SU-DHL-6 (cell line): Measurements from ENCODE around the gene MAP1B.

ENCODE experiments used
- H2AFZ ChIP-seq: fragments of 200-600 bp; sonication (generic); 2 replicates; pipeline ENCODE4 v1.6.1; 2014; ENCODE audit warnings: low read depth, mild to moderate bottlenecking, moderate library complexity, mixed read lengths, antibody characterized with exemption, low read length; ENCODE audit not compliant: severe bottlenecking
- H3F3A ChIP-seq: fragments of 200-600 bp; shearing (Covaris generic); 2 replicates; pipeline ENCODE4 v1.6.0; 2016; ENCODE audit warnings: antibody characterized with exemption, mild to moderate bottlenecking; ENCODE audit not compliant: insufficient read depth
- H3K27ac ChIP-seq: fragments of 200-600 bp; sonication (generic); 2 replicates; pipeline ENCODE4 v1.5.1; 2016; ENCODE audit warnings: low read depth, mild to moderate bottlenecking, low read length, moderate library complexity, mixed read lengths
- H3K27me3 ChIP-seq: fragments of 200-600 bp; sonication (generic), shearing (Covaris generic); 2 replicates; pipeline ENCODE4 v1.6.0; 2014; ENCODE audit warnings: mild to moderate bottlenecking, low read length
- H3K36me3 ChIP-seq: fragments of 200-600 bp; sonication (generic); 2 replicates; pipeline ENCODE4 v1.6.1; 2014; ENCODE audit warnings: mild to moderate bottlenecking, low read length, mixed read lengths
- H3K4me2 ChIP-seq: fragments of 300-600, 200-600 bp; shearing (Covaris generic), sonication (generic); 2 replicates; pipeline ENCODE4 v1.6.0; 2014; ENCODE audit warnings: low read length, low read depth, mild to moderate bottlenecking; ENCODE audit not compliant: poor library complexity, severe bottlenecking
- H3K4me3 ChIP-seq: fragments of 200-600 bp; sonication (generic); 2 replicates; pipeline ENCODE4 v1.5.1; 2014; ENCODE audit warnings: antibody characterized with exemption, low read length, mild to moderate bottlenecking, mixed read lengths; ENCODE audit not compliant: insufficient read depth, poor library complexity, severe bottlenecking
- H3K79me2 ChIP-seq: fragments of 200-600 bp; sonication (generic); 2 replicates; pipeline ENCODE4 v1.6.1; 2014; ENCODE audit warnings: mild to moderate bottlenecking, low read length, moderate library complexity; ENCODE audit not compliant: insufficient read depth
- H3K9ac ChIP-seq: fragments of 200-600 bp; sonication (generic); 2 replicates; pipeline ENCODE4 v1.7.0; 2014; ENCODE audit warnings: mild to moderate bottlenecking, low read length
- H3K9me2 ChIP-seq: fragments of 200-600 bp; sonication (generic); replicated peaks from 2 replicates; pipeline ENCODE4 v1.6.1; 2014; ENCODE audit warnings: low read length; ENCODE audit not compliant: insufficient read depth
- H3K9me3 ChIP-seq: fragments of 200-600 bp; sonication (generic); 2 replicates; pipeline ENCODE4 v1.6.1; 2014; ENCODE audit warnings: low read length, mixed read lengths; ENCODE audit not compliant: insufficient read depth
- H4K20me1 ChIP-seq: fragments of 200-600 bp; sonication (generic); 2 replicates; pipeline ENCODE4 v1.6.1; 2014; ENCODE audit warnings: low read depth, mild to moderate bottlenecking, antibody characterized with exemption, low read length, moderate library complexity, mixed read lengths
- CTCF ChIP-seq: fragments of 200-600 bp; sonication (generic); IDR thresholded peaks from one replicate; pipeline ENCODE4 v1.5.1; 2017; ENCODE audit warnings: antibody characterized with exemption, mild to moderate bottlenecking, low read length, moderate library complexity; ENCODE audit not compliant: insufficient read depth, poor library complexity, severe bottlenecking
- EZH2phosphoT487 ChIP-seq: fragments of 200-600 bp; sonication (generic), shearing (Covaris generic); conservative IDR thresholded peaks from 2 replicates; pipeline ENCODE4 v1.6.1; 2018; ENCODE audit warnings: mild to moderate bottlenecking, antibody characterized with exemption, low read length, moderate library complexity, mixed read lengths

The MAP1B gene

DNA sequence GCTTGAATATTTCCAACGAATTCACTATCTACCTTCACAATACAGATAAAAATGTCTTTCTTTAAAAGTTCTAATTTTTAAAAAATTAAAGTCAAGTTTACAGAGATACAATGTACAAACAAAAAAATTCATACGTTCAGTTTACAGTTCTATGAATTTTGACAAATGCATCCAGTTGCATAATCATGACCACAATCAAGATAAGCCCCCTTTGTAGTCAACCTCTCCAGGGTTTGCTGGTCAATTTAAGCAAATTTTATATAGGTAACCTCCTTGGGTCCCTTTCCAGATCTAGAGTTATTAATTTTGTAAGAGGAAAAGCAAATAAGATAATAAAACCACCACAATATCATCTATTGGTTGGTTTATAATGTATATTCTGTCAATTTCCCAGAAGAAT, 136.4 kb downstream of the MAP1B start:
- no peak overlapping the region for H3K4me2 ChIP-seq
- H3K36me3 ChIP-seq, result peaks cover 4% of the 10 kb centered on the region; the same call in 1 of the 2 replicates
- no peak for TF ChIP-seq CTCF
- no peak overlapping the region for H3K9ac ChIP-seq
- no peaks in the 10 kb centered on the region for H3K9me2 ChIP-seq
- H3K4me3 ChIP-seq, result no peak overlapping the region
- peaks cover 60% of the 10 kb centered on the region for H3K79me2 ChIP-seq
- no peaks in the 10 kb centered on the region for H3K27me3 ChIP-seq
- H3K9me3 ChIP-seq, result no peaks in the 10 kb centered on the region
- no peaks in the 10 kb centered on the region for H4K20me1 ChIP-seq
- H2AFZ ChIP-seq, result no peak overlapping the region
- 0 out of 2 replicates have a peak, but pooled peaks cover 4% of the 10 kb centered on the region for H3F3A ChIP-seq
- H3K27ac ChIP-seq, result no peak overlapping the region

- no peaks in the 10 kb centered on the region for H3K27me3 ChIP-seq
- H3K4me3 ChIP-seq, result no peak overlapping the region
- no peak overlapping the region for H2AFZ ChIP-seq
- 0 out of 2 replicates have a peak, but pooled peaks cover 4% of the 10 kb centered on the region for H3F3A ChIP-seq
- peaks cover 60% of the 10 kb centered on the region for H3K79me2 ChIP-seq
- H3K9ac ChIP-seq, result no peak overlapping the region
- no peaks in the 10 kb centered on the region for H4K20me1 ChIP-seq
- no peak overlapping the region for H3K27ac ChIP-seq
- H3K4me2 ChIP-seq, result no peak overlapping the region
- H3K9me3 ChIP-seq, result no peaks in the 10 kb centered on the region
- no peak for TF ChIP-seq CTCF
- no peak for TF ChIP-seq EZH2phosphoT487
- no peaks in the 10 kb centered on the region for H3K9me2 ChIP-seq
- H3K36me3 ChIP-seq, result peaks cover 4% of the 10 kb centered on the region; the same call in 1 of the 2 replicates
Observed at GRCh38 chr5:72244862-72245371, 137.6 kb downstream of the MAP1B start.

DNA sequence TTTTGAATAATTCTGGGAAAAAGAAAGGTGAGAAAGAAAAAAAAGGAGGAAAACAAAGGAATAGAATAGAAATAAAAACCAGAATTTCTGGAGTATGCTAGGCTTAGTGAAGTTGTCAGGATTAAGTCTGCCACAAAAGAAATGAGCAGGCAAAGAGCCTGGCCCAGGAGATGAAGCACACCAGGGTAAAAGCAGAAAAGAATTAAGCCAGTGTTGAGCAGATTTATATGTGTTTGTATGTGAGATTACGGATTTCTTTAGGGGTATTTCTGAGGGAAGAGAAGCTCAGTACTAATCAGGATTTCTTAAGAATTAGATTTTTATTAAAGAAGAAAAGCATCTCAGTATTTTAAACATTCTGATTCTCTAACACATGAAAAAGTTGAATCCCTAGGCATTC, 138.3 kb downstream of the MAP1B start:
- Histone ChIP-seq H3F3A (0 out of 2 replicates have a peak, but pooled peaks cover 4% of the 10 kb centered on the region), H2AFZ (no peak overlapping the region), H4K20me1 (no peaks in the 10 kb centered on the region), H3K4me3 (no peak overlapping the region), H3K4me2 (no peak overlapping the region), H3K9me2 (no peaks in the 10 kb centered on the region), H3K36me3 (peaks cover 4% of the 10 kb centered on the region; the same call in 1 of the 2 replicates), H3K9ac (no peak overlapping the region), H3K27ac (no peak overlapping the region), H3K79me2 (peaks cover 57% of the 10 kb centered on the region), H3K27me3 (no peaks in the 10 kb centered on the region), H3K9me3 (no peaks in the 10 kb centered on the region)
- TF ChIP-seq CTCF (no peak), EZH2phosphoT487 (no peak)
